Gastroesophageal sphincter (tissue), 4 donors: Measurements from ENCODE around the gene ZNF511. TPM values are rescaled to one million over a fixed set of nuclear protein-coding genes. Genes with fewer than 3 reads are reported as not detected.

Experiments
- ATAC-seq: fragments of 150-250 bp; one replicate; pipeline ENCODE4 v1.9.1; 2016; ENCODE audit warnings: mild to moderate bottlenecking, moderate library complexity
- H3K27ac ChIP-seq, 4 donors: fragments of 200-600 bp; sonication (generic) in 3 of 4; 1 replicate in 3 of 4; 2 replicates in 1 of 4; pipeline ENCODE4 v1.5.1; 2016 to 2019
- H3K27me3 ChIP-seq: fragments of 200-600 bp; sonication (generic); one replicate; pipeline ENCODE4 v1.5.1; 2019
- H3K36me3 ChIP-seq, 2 donors: fragments of 200-600 bp; sonication (generic); one replicate each; pipeline ENCODE4 v1.5.1; 2019; ENCODE audit warnings: control low read depth in 1 of 2
- H3K4me1 ChIP-seq, 3 donors: fragments of 200-600 bp; sonication (generic); 1 replicate in 2 of 3; 2 replicates in 1 of 3; pipeline ENCODE4 v1.5.1; 2016 to 2019; ENCODE audit warnings: control low read depth in 2 of 3
- H3K4me3 ChIP-seq, 2 donors: fragments of 200-600 bp; sonication (generic); one replicate each; pipeline ENCODE4 v1.5.1; 2019; ENCODE audit warnings: mild to moderate bottlenecking in 1 of 2, moderate library complexity in 1 of 2
- H3K9me3 ChIP-seq, 3 donors: fragments of 200-600 bp; sonication (generic); one replicate each; pipeline ENCODE4 v1.5.1; 2017 to 2019; ENCODE audit warnings: control low read depth in 2 of 3
- EP300 ChIP-seq: sonication (generic); formaldehyde crosslinking; IDR thresholded peaks from one replicate; pipeline ENCODE4 v1.6.1; 2017; ENCODE audit warnings: antibody characterized with exemption, mild to moderate bottlenecking
- POLR2A ChIP-seq, 2 donors: fragments of 450-650 bp; IDR thresholded peaks; one replicate each; pipeline ENCODE4 v1.6.1; 2017; ENCODE audit warnings: antibody characterized with exemption in 2 of 2, mild to moderate bottlenecking in 2 of 2, moderate library complexity in 1 of 2
- POLR2AphosphoS5 ChIP-seq: sonication (generic); formaldehyde crosslinking; IDR thresholded peaks from one replicate; pipeline ENCODE4 v1.6.1; 2017; ENCODE audit warnings: antibody characterized with exemption
- WGBS, 2 donors: methylation state at CpG; one replicate each; pipeline ENCODE4 v1.1.5; 2018; ENCODE audit warnings: low coverage in 1 of 2; 5-methylcytosine and 5-hydroxymethylcytosine counted together
- total RNA-seq, 4 donors: library from RNA; depleted of rRNA; stranded (reverse); fragments of >200 nt; gene quantifications; one replicate each; pipeline ENCODE4 v1.1.0, GENCODE V29; 2016
- TF ChIP-seq, protein P1 (sequence below), 4 experiments: fragments of 200-600 bp in 2 of 4; fragments of 450-650 bp in 2 of 4; sonication (generic) in 1 of 4; IDR thresholded peaks; one replicate each; pipeline ENCODE4 v1.5.1; 2017 to 2019; ENCODE audit warnings: antibody characterized with exemption in 4 of 4, mild to moderate bottlenecking in 2 of 4, moderate library complexity in 2 of 4

ZNF511 gene
- total RNA-seq, 4 donors from 2014 or later: 15.1 to 42.2 (median 25.4) TPM

DNA sequence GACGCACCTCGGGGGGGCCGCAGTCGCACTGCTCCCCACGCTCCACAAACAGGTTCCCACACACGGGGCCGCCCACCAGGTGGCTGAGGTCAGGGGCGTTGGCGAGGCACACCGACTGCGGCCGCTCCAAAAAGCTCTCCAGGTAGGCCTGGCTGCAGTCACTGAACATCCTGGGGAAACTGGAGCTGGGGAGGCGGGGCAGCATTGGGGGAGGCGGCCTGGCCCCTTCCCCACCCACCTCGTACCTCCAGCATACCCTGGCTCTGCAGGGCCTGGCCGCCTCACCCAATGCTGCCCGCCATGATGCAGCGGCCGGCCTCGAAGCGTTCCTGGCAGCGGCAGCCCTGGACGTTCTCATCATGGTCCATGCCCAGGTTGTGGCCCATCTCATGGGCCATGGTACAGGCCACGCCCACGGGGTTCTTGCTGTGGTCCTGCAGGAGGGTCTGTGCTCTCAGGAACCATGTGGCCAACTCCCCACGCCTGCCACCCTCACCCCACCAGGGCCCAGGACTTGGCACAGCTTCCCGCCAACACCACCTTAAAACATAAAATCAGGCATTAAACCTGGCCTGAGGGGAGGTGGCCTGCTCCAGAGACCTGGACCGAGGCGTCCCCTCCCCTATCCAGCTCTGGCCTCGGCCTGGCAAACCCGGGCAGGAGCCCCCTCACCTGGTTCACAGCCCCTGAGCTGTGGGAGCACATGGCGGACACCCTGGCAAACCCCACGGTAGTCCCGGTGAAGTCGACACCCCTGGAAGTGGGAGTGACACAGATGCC, 37.0 kb upstream of the ZNF511 start:
- Histone ChIP-seq H3K4me3 (no peak overlapping the region), H3K27ac (no peak overlapping the region), H3K36me3 (peaks cover 0 to 37% of the 10 kb centered on the region in 2 donors), H3K27me3 (peaks cover 23% of the 10 kb centered on the region), H3K4me1 (peaks cover 0 to 13% (median 2%) of the 10 kb centered on the region in 3 donors), H3K9me3 (no peaks in the 10 kb centered on the region)
- TF ChIP-seq, protein P1, sequence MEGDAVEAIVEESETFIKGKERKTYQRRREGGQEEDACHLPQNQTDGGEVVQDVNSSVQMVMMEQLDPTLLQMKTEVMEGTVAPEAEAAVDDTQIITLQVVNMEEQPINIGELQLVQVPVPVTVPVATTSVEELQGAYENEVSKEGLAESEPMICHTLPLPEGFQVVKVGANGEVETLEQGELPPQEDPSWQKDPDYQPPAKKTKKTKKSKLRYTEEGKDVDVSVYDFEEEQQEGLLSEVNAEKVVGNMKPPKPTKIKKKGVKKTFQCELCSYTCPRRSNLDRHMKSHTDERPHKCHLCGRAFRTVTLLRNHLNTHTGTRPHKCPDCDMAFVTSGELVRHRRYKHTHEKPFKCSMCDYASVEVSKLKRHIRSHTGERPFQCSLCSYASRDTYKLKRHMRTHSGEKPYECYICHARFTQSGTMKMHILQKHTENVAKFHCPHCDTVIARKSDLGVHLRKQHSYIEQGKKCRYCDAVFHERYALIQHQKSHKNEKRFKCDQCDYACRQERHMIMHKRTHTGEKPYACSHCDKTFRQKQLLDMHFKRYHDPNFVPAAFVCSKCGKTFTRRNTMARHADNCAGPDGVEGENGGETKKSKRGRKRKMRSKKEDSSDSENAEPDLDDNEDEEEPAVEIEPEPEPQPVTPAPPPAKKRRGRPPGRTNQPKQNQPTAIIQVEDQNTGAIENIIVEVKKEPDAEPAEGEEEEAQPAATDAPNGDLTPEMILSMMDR (IDR thresholded peaks at IDR 0.05): no peak
- TF ChIP-seq POLR2A (IDR thresholded peaks at IDR 0.05): no peak
- no peak for TF ChIP-seq POLR2AphosphoS5
- TF ChIP-seq EP300: no peak
- 87 to 95% methylated on average over 3 to 4 of the region's 35 CpGs for WGBS, 2 donors
- no peak for ATAC-seq

DNA sequence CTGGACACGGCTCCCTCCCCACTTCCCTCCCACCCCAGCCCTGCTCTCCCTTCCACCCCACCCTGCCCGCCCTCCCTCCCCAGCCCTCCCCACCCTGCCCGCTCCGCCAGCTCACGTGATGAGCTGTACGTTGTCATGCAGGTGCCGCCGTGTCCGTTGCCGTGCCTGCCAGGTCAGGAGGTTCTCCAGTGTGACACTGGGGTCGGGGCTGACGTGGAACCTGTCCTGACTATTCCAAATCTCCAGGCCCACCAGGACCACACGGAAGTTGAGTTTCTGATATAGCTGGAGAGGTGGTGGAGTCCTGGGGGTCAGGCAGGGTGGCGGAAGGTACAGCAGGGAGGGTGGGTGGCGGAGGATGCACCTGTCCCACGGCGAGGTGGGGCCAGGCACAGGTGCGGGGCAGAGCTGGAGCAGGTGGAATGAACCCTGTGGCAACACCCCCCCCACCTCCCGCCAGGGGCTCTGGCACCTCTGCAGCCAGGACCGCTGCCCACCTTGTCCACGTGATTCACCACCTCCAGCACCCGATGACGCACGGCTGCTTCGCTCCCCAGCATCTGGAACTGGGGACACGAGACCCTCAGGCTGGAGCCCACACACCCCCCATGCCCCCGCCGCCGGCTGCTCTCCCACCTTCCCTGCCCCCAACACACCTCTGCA, 36.3 kb upstream of the ZNF511 start:
- Histone ChIP-seq H3K9me3 (no peaks in the 10 kb centered on the region), H3K36me3 (peaks cover 0 to 37% of the 10 kb centered on the region in 2 donors)

DNA sequence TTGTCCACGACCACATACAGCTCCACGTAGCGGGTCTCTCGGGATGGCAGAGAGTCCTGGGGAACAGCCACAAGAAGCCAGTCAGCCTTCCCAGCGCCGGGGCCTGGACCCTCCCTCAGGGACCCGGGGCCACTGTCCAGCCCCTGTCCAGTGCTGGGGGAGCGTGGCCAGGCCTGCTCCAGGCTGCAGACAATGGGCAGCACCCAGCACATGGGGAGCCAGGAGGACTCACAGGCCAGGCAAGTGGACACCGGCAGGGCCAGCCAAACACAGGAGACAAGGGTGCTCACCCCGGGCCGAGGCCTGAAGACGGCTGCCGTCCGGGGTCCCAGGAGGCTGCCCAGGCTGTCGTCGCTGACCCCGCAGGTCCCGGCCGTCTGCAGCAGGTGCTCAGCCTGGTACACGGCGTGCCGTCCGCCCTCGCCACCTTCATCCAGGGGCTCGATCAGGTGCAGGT, 35.7 kb upstream of the ZNF511 start:
- no peak overlapping the region for H3K27ac ChIP-seq
- peaks cover 0 to 26% (median 6%) of the 10 kb centered on the region in 3 donors for H3K4me1 ChIP-seq
- peaks cover 34% of the 10 kb centered on the region for H3K27me3 ChIP-seq
- ATAC-seq: no peak
- WGBS, 2 donors: no CpG with 5 or more reads among the region's 25 CpGs
- no peaks in the 10 kb centered on the region for H3K9me3 ChIP-seq
- peaks cover 0 to 38% of the 10 kb centered on the region in 2 donors for H3K36me3 ChIP-seq
- TF ChIP-seq, protein P1 (IDR thresholded peaks at IDR 0.05): no peak
- TF ChIP-seq POLR2AphosphoS5 (no peak), EP300 (no peak), POLR2A (IDR thresholded peaks at IDR 0.05) (no peak)
- H3K4me3 ChIP-seq: no peak overlapping the region

More for the DNA sequence above, 36.3 kb upstream of the ZNF511 start:
- 81% methylated on average over 6 of the region's 29 CpGs; no CpG with 5 or more reads in 1 of the 2 donors for WGBS, 2 donors
- TF ChIP-seq POLR2AphosphoS5 (no peak), POLR2A (IDR thresholded peaks at IDR 0.05) (no peak), EP300 (no peak)
- TF ChIP-seq, protein P1 (IDR thresholded peaks at IDR 0.05): no peak
- Histone ChIP-seq H3K4me3 (no peak overlapping the region), H3K27ac (no peak overlapping the region), H3K4me1 (peaks cover 0 to 20% (median 6%) of the 10 kb centered on the region in 3 donors), H3K27me3 (peaks cover 30% of the 10 kb centered on the region)
- no peak for ATAC-seq

DNA sequence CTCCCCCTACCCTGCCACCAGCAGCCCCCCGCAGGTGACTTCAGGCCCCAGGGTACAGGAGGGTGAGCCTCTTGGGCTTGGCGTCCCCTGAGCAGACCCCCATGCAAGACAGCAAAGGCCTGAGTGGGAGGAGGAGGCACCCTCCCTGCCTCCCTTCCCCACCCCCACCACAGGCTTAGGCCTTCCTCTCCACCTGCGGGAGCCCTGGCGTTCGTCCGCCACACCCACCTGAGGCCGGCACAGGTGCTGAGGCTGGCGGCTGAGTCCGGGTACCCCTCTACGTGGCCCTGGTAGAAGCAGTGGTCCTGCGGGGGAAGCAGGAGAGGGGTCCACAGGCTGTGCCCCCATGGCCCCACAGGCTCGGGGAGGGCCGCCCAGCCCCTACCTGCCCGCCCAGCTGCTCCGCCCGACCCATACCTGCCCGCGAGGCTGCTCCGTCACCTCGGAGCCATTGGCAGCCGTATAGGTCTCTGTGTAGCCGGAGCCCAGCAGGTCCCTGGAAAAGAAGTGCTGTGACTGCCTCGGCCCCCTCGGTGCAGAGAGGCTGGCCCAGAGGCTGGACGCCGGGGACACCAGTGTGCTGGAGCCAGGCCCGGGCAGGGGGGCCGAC, 35.1 kb upstream of the ZNF511 start:
- TF ChIP-seq POLR2A (IDR thresholded peaks at IDR 0.05) (no peak), POLR2AphosphoS5 (no peak), EP300 (no peak)
- TF ChIP-seq, protein P1 (IDR thresholded peaks at IDR 0.05): no peak
- Histone ChIP-seq H3K4me3 (no peak overlapping the region), H3K27me3 (peaks cover 34% of the 10 kb centered on the region), H3K4me1 (peaks cover 0 to 26% (median 6%) of the 10 kb centered on the region in 3 donors), H3K9me3 (no peaks in the 10 kb centered on the region), H3K36me3 (peaks cover 0 to 41% of the 10 kb centered on the region in 2 donors), H3K27ac (no peak overlapping the region)
- ATAC-seq: no peak
- WGBS, 2 donors: no CpG with 5 or more reads among the region's 28 CpGs
